ENCODE measurements around the gene APC2.

Gene APC2, protein sequence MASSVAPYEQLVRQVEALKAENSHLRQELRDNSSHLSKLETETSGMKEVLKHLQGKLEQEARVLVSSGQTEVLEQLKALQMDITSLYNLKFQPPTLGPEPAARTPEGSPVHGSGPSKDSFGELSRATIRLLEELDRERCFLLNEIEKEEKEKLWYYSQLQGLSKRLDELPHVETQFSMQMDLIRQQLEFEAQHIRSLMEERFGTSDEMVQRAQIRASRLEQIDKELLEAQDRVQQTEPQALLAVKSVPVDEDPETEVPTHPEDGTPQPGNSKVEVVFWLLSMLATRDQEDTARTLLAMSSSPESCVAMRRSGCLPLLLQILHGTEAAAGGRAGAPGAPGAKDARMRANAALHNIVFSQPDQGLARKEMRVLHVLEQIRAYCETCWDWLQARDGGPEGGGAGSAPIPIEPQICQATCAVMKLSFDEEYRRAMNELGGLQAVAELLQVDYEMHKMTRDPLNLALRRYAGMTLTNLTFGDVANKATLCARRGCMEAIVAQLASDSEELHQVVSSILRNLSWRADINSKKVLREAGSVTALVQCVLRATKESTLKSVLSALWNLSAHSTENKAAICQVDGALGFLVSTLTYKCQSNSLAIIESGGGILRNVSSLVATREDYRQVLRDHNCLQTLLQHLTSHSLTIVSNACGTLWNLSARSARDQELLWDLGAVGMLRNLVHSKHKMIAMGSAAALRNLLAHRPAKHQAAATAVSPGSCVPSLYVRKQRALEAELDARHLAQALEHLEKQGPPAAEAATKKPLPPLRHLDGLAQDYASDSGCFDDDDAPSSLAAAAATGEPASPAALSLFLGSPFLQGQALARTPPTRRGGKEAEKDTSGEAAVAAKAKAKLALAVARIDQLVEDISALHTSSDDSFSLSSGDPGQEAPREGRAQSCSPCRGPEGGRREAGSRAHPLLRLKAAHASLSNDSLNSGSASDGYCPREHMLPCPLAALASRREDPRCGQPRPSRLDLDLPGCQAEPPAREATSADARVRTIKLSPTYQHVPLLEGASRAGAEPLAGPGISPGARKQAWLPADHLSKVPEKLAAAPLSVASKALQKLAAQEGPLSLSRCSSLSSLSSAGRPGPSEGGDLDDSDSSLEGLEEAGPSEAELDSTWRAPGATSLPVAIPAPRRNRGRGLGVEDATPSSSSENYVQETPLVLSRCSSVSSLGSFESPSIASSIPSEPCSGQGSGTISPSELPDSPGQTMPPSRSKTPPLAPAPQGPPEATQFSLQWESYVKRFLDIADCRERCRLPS (N-terminal part only)

DNA sequence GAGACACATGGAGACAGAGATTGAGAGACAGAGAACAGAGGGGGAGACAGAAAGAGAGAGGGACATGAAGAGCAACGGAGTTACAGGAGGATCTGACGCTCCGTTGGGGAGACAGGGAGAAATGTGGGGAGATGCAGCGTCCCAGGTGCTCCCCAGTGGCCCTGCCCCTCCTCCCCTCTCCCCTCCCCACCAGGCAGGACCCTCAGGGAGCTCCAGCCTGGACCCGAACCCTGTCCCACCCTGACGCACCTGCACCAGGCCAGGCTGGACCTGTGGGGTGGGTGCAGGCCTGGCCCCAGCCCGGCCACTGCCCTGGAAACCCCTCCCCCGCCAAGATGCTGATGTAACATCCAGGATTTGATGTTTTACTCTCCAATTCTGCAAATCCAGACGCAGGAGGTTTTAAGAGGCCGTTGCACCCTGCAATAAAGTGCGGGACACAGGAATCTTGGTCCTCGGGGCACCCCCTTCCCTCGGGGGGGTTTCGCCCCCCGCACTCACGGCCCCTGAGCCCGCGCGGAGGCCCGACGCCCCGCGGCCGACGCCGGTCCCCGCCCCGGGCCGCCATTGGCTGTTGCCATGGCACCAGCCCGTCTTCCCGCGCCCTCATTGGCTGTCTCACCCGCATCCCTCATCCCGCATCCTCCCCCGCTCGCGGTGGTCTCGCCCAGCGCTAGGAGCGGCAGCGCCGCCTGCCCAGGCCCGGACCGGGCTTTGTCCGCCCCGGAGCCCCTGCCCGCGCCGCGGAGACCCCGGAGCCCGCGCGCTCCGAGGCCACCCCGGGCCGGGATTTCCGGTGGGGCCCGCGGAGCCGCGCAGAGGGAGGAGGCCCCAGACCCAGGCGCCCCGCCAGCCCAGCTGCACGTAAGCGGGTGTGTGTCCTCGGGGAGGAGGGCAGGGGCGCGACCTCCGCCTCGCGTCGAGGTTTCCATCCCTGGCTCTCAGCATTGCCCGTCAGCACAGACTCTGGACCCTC, at the start of gene APC2:
APC2 (plus strand) TSS at position 655 of the 976 bp plus-strand sequence. CDS start 2,881 bp downstream, outside the sequence.
- DNase-seq (ENCODE audit: low read depth in 2 of 2), result no peak

GRCh38 chr19:1400281-1401137, 49.4 kb upstream of the APC2 start:
- no peak for DNase-seq (ENCODE audit: low read depth in 2 of 2)

DNA sequence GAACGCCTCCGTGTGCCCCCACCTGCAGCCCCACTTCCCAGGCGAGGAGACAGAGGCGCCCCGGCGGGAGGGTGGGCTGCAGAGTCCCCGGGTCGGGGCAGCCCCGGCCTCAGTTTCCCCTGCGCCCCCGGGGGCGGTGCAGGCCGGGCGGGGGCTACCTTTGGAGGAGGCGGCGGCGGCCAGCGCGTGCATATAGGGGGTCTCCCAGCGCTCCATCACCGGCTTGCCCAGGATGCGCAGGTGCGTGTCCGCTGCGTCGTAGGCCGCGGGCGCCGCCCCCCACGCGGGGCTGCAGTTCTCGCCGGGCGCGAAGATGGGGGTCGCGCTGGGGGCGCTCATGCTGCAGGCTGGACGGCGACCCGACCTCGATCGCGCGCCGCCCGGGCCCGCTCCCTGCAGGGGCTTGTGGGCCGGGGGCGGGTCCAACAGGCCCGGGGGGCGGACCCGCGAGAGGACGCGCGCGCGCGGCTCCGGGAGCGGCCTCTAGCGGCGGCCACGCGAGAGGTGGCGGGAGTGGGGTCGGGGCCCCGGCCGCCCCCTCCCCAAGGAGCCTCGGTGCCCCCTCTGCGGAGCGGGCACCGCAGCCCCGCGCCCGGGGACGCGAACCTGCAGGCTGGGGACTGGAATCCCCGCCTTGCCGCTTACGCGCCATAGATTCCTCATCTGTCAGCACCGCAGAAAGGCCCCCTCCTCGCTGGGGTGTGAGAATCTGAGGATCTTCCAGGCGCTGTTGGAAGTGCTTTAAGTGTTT, 48.6 kb upstream of the APC2 start, which contains the start of gene GAMT:
GAMT (minus strand) TSS at position 405 of the 751 bp plus-strand sequence; CDS start at position 339, 66 bp downstream.
- DNase-seq (ENCODE audit: low read depth in 2 of 2), result no peak

- DNase-seq (ENCODE audit: low read depth in 2 of 2), result no peak
Observed at GRCh38 chr19:1401889-1402217, 48.1 kb upstream of the APC2 start.

DNA sequence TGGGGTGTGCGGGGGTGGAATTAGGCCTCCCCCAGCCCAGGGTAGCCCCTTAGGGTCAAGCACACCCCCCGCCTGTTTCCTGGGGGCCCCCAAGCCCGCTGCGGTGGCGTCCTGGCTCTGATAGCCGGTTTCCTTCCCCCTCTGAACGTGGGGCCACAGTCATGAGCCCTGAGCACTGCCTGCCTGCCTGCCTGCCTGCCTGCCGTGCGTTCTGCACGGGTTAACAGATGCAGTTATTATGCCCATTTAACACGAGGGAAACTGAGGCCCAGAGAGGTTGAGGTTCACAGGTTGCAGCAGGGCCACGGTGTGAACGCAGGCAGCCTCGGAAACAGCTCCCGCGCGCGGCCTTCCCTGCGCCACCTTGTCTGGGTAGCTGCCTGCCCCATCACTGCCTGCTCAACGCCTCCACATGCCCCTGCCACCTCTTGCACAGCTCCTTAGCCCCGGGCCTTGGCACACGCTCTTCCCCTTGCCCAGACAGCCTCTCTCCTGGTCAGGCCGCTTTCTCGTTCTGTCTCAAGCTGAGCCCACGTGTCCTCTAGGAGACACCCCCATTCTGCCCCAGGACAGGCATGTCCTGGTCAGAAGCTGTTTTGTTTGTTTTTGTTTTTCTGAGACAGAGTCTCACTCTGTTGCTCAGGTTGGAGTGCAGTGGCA, 47.4 kb upstream of the APC2 start:
- no peak for DNase-seq (ENCODE audit: low read depth in 2 of 2)

DNA sequence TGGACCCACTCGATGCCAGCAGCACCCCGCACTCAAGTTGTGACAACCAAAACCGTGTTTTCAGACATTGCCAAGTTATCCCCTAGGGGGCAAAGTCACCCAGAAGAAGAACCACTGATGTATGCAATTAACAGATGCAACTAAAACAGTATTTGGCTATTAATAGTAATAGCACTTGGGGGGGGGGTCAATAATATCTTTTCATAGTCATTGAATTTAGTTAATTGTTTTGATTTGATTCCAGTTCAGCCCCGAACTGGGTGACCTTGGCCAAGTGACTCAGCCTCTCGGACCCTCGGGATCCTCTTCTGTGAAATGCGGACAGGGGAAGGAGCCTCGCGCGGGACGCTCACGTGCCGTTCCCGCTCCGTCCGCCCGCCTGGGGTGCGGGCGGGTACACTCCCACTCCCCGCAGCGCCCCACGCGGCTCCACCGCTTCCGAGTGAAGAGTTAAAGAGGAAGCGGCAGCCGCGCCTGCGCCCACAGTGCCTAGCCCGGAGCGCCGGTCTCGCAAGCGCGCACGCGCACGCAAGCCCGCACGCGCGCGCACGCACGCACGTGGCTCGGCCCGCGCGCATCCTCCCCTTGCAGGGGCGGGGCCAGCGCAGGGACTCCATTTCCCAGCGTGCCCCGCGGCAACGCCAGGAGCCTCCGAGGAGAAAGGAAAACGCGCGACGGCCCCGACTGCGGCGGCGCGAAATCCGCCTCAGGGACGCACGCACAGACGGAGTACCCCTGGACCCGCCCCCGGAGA, 43.0 kb upstream of the APC2 start:
- peak; percentile 99 for DNase-seq (ENCODE audit: low read depth in 2 of 2)

DNA sequence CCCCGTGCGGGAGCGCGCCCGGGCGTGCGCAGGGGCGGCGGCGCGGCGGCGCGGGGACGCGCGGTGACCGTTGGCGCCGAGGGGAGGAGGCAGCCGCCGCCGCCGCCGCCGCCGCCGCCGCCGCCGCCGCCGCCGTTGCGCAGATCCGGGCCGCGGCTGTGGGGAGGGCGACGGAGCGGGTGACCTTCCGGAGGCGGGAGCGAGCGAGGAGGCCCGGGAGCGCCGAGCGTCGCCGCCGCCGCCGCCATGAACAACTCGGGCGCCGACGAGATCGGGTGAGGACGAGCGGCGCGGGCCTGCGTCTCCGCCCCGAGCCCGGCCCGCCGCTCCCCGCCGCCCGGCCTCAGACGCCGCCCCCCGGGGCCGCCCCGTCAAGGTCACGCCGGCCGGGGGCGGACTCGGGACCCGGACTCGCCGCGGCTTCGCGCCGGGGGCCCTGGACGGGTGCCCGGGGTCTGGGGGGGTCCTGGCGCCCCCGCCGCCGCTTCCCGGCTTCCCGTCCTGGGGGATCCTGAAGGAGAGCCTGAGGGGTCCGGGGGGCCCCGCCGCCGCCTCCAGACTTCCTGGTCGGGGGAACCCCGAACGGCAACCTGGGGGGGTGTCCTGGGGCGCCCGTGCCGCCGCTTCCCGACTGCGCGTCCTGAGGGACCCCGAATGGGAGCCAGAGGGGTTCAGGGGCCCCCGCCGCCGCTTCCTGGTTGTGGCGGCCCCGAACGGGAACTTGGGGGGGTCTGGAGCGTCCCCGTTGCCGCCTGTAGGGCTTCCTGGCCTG, 42.2 kb upstream of the APC2 start, which contains the start of gene DAZAP1:
DAZAP1 (plus strand) TSS at position 59 of the 772 bp plus-strand sequence; CDS start at position 247, 188 bp downstream.
- no peak for DNase-seq (ENCODE audit: low read depth in 2 of 2)

GRCh38 chr19:1408300-1409203, 41.4 kb upstream of the APC2 start:
- DNase-seq (ENCODE audit: low read depth in 2 of 2), result peak in 1 of 2 donors; percentile 32

DNA sequence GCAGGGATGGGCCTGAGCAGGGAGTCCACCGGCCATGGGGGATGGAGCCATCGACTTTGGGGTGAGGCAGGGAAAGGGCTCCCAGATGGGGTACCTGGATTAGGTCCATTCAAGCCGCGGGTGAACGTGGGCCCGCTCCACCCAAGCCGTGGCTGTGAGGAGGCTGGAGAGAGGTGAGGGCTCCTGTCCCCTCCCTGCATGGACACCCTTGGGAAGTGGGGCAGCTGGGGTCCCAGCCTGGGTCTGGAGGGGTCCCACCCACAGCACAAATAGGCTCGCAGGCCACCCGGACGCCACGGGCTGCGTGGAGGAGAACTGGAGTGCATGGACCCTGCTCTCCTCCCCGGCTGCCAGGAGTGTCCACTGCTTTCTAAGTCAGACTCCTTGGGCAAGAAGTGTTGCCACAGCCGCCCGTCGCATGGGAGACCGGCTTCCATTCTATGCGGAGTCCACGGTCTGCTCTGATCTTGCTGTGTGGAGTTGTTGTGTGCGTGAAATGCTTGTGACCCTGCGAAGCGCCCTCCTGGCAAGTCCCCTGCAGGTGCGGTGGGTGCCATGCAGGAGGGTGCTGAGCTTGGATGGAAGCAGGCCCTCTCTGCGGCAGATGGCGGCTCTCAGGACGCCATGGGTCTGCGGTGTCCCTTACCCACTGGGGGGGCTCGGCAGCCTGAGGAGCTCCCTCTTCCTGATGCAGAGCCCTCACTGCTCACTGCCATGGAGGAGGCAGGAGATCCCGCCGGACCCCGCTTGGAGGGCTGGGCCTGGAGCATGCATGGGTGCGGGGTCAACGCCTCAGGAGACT, 40.5 kb upstream of the APC2 start:
- no peak for DNase-seq (ENCODE audit: low read depth in 2 of 2)

GRCh38 chr19:1410136-1410786, 39.7 kb upstream of the APC2 start:
- DNase-seq (ENCODE audit: low read depth in 2 of 2), result no peak

GRCh38 chr19:1410789-1411188, 39.1 kb upstream of the APC2 start:
- DNase-seq (ENCODE audit: low read depth in 2 of 2), result no peak

DNA sequence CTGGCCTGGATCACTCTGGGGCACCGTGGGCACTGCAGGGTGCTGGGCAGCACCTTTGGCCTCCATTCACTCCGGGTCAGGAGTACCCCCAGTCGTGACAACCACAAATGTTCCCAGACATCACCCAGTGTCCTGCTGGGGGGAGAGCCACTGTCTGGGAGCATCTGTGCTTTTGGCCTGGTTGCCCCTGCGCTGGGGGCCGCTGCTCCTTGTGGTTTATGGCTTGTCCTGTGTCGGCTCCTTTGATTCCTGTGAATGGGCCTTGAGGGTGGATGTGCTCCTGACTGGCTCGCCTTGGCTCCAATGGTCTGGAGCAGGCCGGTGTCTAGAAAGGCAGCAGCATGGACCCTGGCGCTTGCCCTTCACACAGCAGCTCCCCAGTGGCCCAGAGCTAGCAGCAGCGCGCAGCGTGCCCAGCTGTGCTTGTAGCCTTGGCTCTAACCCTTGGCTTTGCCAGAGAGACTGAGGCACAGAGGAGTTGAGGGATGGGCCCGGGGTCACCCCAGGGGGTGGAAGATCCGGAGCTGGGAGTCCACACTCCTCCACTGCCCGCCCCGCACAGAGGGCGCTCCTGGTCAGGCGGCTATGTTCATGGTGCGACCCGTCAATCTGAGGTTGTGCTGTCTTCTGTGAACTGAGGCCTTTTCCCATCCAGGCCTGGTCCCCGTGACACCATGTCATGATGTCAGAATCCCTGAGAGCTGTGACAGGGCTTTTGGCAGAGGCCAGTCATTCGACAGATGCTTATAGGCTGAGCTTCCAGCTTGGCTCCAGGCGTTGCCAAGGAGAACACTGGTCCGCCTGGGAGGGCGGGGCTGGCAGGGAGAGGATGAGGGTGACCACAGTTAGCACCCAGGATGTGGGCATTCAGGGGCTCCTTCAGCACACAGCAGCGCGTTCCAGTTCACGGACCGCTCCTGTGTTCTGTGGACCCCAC, 38.4 kb upstream of the APC2 start:
- no peak for DNase-seq (ENCODE audit: low read depth in 2 of 2)

DNA sequence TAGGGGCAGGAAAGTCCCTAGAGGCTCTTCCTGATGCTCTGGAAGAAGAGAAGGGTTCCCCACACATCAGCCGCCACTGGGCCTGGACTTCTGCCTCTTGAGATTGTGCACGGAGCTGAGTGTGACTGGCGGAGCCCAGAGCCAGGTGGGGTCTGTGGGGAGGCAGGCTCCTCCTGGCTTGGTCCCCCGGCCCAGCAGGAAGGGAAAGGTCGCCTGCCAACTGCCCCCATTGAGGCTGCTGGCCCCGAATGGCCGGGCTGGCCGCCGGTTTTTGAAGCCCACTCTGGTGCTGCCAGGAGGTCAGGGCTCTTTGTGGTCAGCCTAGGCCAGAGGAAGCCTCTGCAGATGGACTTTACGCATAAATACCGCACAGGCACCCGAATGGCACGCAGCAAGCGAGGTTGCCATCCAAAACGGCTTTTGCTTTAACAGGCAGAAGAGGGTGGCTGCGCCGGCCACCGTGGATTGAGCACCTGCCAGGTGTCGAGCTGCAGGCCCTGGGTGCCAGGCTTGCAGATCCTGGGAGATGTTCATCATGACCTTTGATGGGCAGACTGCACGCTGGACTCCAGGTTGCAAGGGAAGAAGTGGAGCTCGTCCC, 37.5 kb upstream of the APC2 start:
- DNase-seq (ENCODE audit: low read depth in 2 of 2), result no peak

All from stimulated activated CD8-positive, alpha-beta memory T cell treated with anti-CD3 and anti-CD28 coated beads, Interleukin-2, amount 100 ng/mL, for 1 hour (primary cell).